Fibroblast of the conjunctiva (primary cell): ENCODE data around the gene SLC13A3.

Experiments
- DNase-seq: peaks from one replicate; pipeline ENCODE4 v3.0.0-alpha.2; 2010; ENCODE audit warnings: low read depth

SLC13A3 gene

DNA sequence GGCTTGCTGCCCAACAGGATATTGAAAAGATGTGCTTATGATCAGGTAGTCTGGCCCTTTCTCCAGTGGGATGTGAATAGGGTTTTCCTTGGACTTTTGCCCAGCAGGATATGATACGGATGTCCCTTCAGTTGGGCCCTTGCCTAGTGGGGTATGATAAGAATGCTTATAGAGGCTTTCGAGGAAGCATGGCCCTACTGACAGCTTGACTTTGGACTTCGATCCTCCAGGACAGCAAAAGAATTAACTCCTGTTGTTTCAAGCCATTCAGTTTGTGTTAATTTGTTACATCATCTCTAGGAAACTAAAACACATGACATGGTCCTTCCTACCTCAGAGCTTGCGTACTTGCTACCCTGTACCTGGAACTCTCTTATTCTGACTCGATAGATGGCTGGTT is 128.2 kb downstream of the SLC13A3 start:
- no peak for DNase-seq

DNA sequence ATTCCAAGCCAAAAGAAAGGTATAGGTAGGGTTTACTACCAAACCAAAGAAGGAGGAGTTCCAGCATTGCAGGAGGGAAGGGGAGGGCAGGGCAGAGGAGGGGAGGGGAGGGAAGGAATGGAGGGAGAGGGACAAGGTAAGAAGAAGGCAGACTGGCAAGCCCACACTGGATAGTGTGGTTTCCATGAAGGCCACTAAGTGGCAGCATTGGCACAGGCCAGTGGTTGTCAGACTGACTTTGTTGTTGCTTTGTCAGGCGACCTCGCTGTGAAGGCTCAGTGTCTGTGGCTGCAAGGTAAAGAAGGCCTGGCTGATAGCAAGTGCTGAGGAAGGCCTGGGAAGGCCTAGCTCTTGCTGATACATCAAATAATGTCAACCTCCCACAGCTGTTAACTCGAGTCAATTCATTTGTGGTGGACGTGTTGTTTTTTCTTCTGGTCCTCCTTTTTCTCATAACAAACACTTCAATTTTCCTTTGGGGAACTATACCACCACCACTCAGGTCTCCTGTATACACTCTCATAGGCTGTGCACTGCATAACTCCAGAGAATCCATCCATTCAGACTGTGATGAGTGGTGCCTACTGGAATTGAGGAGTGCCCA is 130.2 kb downstream of the SLC13A3 start:
- DNase-seq, result peak; percentile 39

DNA sequence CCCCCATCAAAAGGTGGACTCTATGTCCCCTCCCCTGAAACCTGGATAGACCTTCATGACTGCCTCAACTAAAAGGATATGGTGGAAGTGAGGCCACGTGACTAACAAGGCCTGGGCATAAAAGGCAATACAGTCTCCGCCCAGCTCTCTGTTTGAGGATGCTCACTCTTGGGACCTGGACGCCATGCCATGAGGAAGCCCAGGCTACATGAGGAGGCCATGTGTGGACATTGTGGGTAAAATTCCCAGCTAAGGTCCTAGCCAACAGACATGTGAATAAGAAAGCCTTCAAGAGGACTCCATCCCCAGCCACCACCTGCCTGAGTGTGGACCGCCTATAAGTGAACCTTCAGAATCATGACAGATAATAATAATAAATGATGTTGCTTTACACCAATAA is 130.7 kb downstream of the SLC13A3 start:
- no peak for DNase-seq

DNA sequence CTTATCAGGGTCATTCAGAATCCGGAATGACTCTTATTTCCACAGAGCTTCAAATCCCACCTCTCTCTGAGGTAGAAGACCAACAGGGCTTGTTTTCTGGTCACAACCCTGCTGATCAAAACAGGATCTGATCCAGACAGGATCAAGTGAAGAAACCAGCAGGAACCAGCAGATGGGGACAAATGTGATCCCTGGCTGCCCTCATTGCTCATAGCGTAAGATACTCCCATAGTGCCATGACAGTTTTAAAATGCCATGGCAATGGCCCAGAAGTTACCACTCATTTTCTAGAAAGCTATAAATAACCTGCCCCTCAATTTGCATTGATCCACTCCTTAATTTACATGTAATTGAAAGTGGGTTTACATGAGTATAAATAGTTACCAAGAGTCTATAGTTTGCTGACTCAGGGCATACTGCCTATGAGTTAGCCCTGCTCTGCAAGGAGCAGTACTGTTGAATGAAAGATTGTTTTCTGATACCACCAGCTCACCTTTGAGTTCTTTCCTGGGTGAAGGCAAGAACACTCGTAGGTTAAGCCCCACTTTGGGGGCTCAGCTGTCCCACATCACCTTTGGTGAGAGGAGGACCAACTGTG is 131.7 kb downstream of the SLC13A3 start:
- DNase-seq, result no peak

DNA sequence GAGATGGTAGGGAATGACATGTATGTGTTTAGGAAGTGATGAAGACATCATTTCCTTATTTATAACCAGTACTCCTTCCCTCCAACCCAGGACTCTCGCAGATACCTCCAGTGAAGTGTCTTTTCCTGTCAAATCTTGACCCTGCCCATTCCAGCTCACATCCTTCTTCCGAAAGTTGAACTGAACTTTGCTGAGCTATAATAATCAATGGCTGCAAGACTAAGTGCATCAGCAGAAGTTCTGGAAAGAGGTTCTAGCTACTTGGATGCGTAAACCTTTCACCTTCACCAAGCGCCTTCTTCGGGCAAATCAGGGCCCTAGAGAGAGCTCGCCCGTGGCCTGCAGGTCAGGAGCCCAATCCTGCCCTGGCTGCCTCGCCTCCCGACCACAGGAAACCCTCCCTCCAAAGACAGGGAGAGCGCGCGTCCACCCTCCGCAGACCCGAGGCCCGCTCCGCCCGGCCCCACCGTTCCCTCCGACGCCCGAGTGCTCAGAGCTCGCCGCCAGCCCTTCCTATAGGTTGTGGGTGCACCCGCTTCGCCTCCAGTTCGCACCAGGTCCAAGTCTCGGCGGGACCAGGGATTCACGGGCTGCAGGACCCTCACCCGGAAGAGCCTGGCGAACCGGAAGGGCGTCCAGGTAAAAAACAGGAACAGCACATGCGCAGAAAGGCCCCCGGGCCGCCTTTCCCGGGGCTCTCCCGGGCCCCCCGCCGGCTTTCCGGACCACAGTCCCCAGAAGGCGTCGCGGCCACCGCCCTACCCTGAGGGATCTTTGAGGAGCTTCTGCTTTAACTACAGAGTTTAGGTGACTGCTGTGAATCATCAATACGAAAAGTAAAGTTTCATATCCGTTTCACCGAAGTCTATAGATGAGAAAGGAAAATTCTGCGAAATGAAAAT is 138.1 kb downstream of the SLC13A3 start, which contains the start of gene ZNF334:
Gene ZNF334 (minus strand): TSS at position 617 of the 902 bp plus-strand sequence. CDS start 1,457 bp downstream, outside the sequence.
- DNase-seq, result no peak

DNA sequence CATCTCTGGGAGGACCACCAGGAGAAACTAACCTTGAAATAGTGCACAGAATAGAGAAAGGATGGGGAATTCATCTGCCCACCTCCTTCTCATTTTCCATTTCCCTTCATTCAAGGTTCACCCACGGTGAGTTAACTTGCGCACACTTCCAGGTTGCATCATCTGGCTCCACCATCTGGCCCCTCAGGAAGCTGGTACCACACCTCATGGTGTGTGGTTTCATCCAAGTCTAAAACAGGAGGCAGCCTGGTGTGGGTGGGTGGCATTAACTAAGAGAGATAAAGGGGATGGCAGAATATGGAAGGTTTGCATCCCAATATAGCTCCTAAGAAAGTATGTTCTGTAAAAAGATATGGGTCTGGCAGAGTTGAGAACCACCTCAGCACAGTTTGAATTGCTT is 141.7 kb downstream of the SLC13A3 start:
- no peak for DNase-seq
